HL-60 (cell line): ENCODE results near the gene RELT.

ENCODE experiments used
- CTCF ChIP-seq: IDR thresholded peaks from one replicate; pipeline ENCODE4 v1.5.1; 2011; ENCODE audit warnings: low read length, control low read depth, inconsistent platforms; ENCODE audit not compliant: insufficient read depth
- GABPA ChIP-seq: IDR thresholded peaks from 2 replicates; pipeline ENCODE4 v1.6.1; 2012; ENCODE audit warnings: low read depth
- POLR2AphosphoS5 ChIP-seq: IDR thresholded peaks from 2 replicates; pipeline ENCODE4 v1.6.1; 2012; ENCODE audit warnings: low read depth
- TF ChIP-seq, protein P1 (sequence below): IDR thresholded peaks from 2 replicates; pipeline ENCODE4 v1.6.1; 2012; ENCODE audit warnings: low read depth; ENCODE audit not compliant: insufficient replicate concordance

- TF ChIP-seq POLR2AphosphoS5 = no peak
- TF ChIP-seq CTCF = no peak
- no peak for TF ChIP-seq GABPA
- TF ChIP-seq, protein P1, sequence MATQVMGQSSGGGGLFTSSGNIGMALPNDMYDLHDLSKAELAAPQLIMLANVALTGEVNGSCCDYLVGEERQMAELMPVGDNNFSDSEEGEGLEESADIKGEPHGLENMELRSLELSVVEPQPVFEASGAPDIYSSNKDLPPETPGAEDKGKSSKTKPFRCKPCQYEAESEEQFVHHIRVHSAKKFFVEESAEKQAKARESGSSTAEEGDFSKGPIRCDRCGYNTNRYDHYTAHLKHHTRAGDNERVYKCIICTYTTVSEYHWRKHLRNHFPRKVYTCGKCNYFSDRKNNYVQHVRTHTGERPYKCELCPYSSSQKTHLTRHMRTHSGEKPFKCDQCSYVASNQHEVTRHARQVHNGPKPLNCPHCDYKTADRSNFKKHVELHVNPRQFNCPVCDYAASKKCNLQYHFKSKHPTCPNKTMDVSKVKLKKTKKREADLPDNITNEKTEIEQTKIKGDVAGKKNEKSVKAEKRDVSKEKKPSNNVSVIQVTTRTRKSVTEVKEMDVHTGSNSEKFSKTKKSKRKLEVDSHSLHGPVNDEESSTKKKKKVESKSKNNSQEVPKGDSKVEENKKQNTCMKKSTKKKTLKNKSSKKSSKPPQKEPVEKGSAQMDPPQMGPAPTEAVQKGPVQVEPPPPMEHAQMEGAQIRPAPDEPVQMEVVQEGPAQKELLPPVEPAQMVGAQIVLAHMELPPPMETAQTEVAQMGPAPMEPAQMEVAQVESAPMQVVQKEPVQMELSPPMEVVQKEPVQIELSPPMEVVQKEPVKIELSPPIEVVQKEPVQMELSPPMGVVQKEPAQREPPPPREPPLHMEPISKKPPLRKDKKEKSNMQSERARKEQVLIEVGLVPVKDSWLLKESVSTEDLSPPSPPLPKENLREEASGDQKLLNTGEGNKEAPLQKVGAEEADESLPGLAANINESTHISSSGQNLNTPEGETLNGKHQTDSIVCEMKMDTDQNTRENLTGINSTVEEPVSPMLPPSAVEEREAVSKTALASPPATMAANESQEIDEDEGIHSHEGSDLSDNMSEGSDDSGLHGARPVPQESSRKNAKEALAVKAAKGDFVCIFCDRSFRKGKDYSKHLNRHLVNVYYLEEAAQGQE = no peak
These were observed 4.8 kb downstream of the RELT start for GRCh38 chr11:73380897-73381410.
